H9 (cell line): ENCODE data around the gene ANKS1B. TPM values are rescaled to one million over a fixed set of nuclear protein-coding genes. Genes with fewer than 3 reads are reported as not detected.

Experiments
- DNase-seq: peaks from one replicate; pipeline ENCODE4 v3.0.0-alpha.2; 2017
- H2AFZ ChIP-seq: one replicate; pipeline ENCODE4 v1.6.1; 2013; ENCODE audit warnings: mild to moderate bottlenecking, low read length, control low read depth, moderate library complexity
- H2AK5ac ChIP-seq: 2 replicates; pipeline ENCODE4 v1.6.1; 2013; ENCODE audit warnings: low read length, control low read depth, mixed read lengths; ENCODE audit not compliant: insufficient read length
- H2BK120ac ChIP-seq: one replicate; pipeline ENCODE4 v1.6.1; 2013; ENCODE audit warnings: low read depth, mild to moderate bottlenecking, low read length, control low read depth, inconsistent platforms; ENCODE audit not compliant: poor library complexity, severe bottlenecking
- H2BK12ac ChIP-seq: 2 replicates; pipeline ENCODE4 v1.6.1; 2013; ENCODE audit warnings: low read length, control low read depth, mixed read lengths, low read depth; ENCODE audit not compliant: insufficient read length
- H2BK15ac ChIP-seq: 2 replicates; pipeline ENCODE4 v1.6.1; 2013; ENCODE audit warnings: low read depth, low read length, control low read depth
- H2BK20ac ChIP-seq: one replicate; pipeline ENCODE4 v1.6.1; 2013; ENCODE audit warnings: low read depth, mild to moderate bottlenecking, low read length, control low read depth, inconsistent platforms; ENCODE audit not compliant: poor library complexity, severe bottlenecking
- H2BK5ac ChIP-seq: 2 replicates; pipeline ENCODE4 v1.6.1; 2013; ENCODE audit warnings: low read length, control low read depth, mixed read lengths; ENCODE audit not compliant: insufficient read length
- H3K14ac ChIP-seq: 2 replicates; pipeline ENCODE4 v1.6.1; 2013; ENCODE audit warnings: low read length, control low read depth; ENCODE audit not compliant: insufficient read depth
- H3K18ac ChIP-seq: 2 replicates; pipeline ENCODE4 v1.6.1; 2013; ENCODE audit warnings: low read depth, mild to moderate bottlenecking, mixed read lengths, low read length, control low read depth; ENCODE audit not compliant: insufficient read length
- H3K23ac ChIP-seq: 2 replicates; pipeline ENCODE4 v1.6.1; 2013; ENCODE audit warnings: low read length, control low read depth, mixed read lengths, low read depth; ENCODE audit not compliant: insufficient read length
- H3K23me2 ChIP-seq: 2 replicates; pipeline ENCODE4 v1.6.1; 2013; ENCODE audit warnings: low read depth, mild to moderate bottlenecking, mixed read lengths, low read length, control low read depth; ENCODE audit not compliant: insufficient read length, poor library complexity, severe bottlenecking
- H3K27ac ChIP-seq: 2 replicates; pipeline ENCODE4 v1.5.1; 2013; ENCODE audit warnings: low read length, control low read depth, mixed read lengths, low read depth; ENCODE audit not compliant: insufficient read length
- H3K27me3 ChIP-seq: 2 replicates; pipeline ENCODE4 v1.6.1; 2013; ENCODE audit warnings: low read length, control low read depth, inconsistent platforms; ENCODE audit not compliant: insufficient read depth
- H3K4ac ChIP-seq: 2 replicates; pipeline ENCODE4 v1.6.1; 2013; ENCODE audit warnings: low read depth, mild to moderate bottlenecking, control low read depth, inconsistent platforms, low read length, moderate library complexity
- H3K4me1 ChIP-seq: 2 replicates; pipeline ENCODE4 v1.6.1; 2013; ENCODE audit warnings: low read length, control low read depth, inconsistent platforms; ENCODE audit not compliant: insufficient read depth
- H3K4me2 ChIP-seq: 2 replicates; pipeline ENCODE4 v1.6.1; 2013; ENCODE audit warnings: low read length, control low read depth, mixed read lengths; ENCODE audit not compliant: insufficient read length, insufficient read depth
- H3K56ac ChIP-seq: 2 replicates; pipeline ENCODE4 v1.6.1; 2013; ENCODE audit warnings: low read depth, mild to moderate bottlenecking, mixed read lengths, low read length, control low read depth; ENCODE audit not compliant: insufficient read length
- H3K79me1 ChIP-seq: 2 replicates; pipeline ENCODE4 v1.6.1; 2013; ENCODE audit warnings: low read depth, mild to moderate bottlenecking, moderate library complexity, low read length, control low read depth, inconsistent platforms; ENCODE audit not compliant: insufficient read depth, poor library complexity, severe bottlenecking
- H3K79me2 ChIP-seq: 2 replicates; pipeline ENCODE4 v1.6.1; 2013; ENCODE audit warnings: low read length, control low read depth, inconsistent platforms; ENCODE audit not compliant: insufficient read depth
- H3K9ac ChIP-seq: 2 replicates; pipeline ENCODE4 v1.6.1; 2013; ENCODE audit warnings: low read length, control low read depth, mixed read lengths; ENCODE audit not compliant: insufficient read length; ENCODE audit errors: extremely low read depth
- H3K9me3 ChIP-seq: one replicate; pipeline ENCODE4 v1.6.1; 2013; ENCODE audit warnings: low read depth, low read length, inconsistent platforms; ENCODE audit not compliant: control insufficient read depth
- H3T11ph ChIP-seq: one replicate; pipeline ENCODE4 v1.6.1; 2013; ENCODE audit warnings: mild to moderate bottlenecking, low read length, control low read depth, inconsistent platforms
- H4K20me1 ChIP-seq: one replicate; pipeline ENCODE4 v1.6.1; 2013; ENCODE audit not compliant: control insufficient read depth, insufficient read length, insufficient read depth
- H4K5ac ChIP-seq: 2 replicates; pipeline ENCODE4 v1.6.1; 2013; ENCODE audit warnings: low read depth, mild to moderate bottlenecking, mixed read lengths, low read length, control low read depth; ENCODE audit not compliant: insufficient read length
- H4K8ac ChIP-seq: replicated peaks from 2 replicates; pipeline ENCODE4 v1.6.1; 2013; ENCODE audit warnings: low read length, control low read depth, mixed read lengths, low read depth; ENCODE audit not compliant: insufficient read length
- H4K91ac ChIP-seq: 2 replicates; pipeline ENCODE4 v1.6.1; 2013; ENCODE audit warnings: low read depth, mild to moderate bottlenecking, moderate library complexity, mixed read lengths, low read length, control low read depth; ENCODE audit not compliant: insufficient read length
- H3K27ac Mint-ChIP-seq, 3 experiments: 2 replicates in 2 of 3; 3 replicates in 1 of 3; pipeline ENCODE4 v1.8.0; 2020 to 2021; ENCODE audit warnings: mixed read lengths in 3 of 3, mild to moderate bottlenecking in 1 of 3, moderate library complexity in 1 of 3
- H3K27me3 Mint-ChIP-seq: 2 replicates; pipeline ENCODE4 v1.8.0; 2021; ENCODE audit warnings: low read depth, mild to moderate bottlenecking, moderate library complexity, mixed read lengths
- H3K36me3 Mint-ChIP-seq, 3 experiments: 2 replicates in 2 of 3; 3 replicates in 1 of 3; pipeline ENCODE4 v1.8.0; 2020 to 2021; ENCODE audit warnings: low read depth in 3 of 3, mixed read lengths in 3 of 3; ENCODE audit not compliant: insufficient read depth in 1 of 3
- H3K4me1 Mint-ChIP-seq, 2 experiments: 2 replicates each; pipeline ENCODE4 v1.8.0; 2020; ENCODE audit warnings: mixed read lengths in 2 of 2
- H3K4me3 Mint-ChIP-seq, 2 experiments: 2 replicates in 1 of 2; 3 replicates in 1 of 2; pipeline ENCODE4 v1.8.0; 2020 to 2021; ENCODE audit warnings: mild to moderate bottlenecking in 2 of 2, mixed read lengths in 2 of 2, moderate library complexity in 1 of 2
- H3K9me3 Mint-ChIP-seq, 2 experiments: 2 replicates in 1 of 2; 3 replicates in 1 of 2; pipeline ENCODE4 v1.8.0; 2020; ENCODE audit warnings: mild to moderate bottlenecking in 2 of 2, mixed read lengths in 2 of 2, moderate library complexity in 1 of 2
- WGBS: extraction: QIAGEN DNeasy Blood & Tissue Kit; methylation state at CpG from one replicate; pipeline ENCODE4 v1.1.7; 2013; ENCODE audit warnings: missing lambda C conversion rate, low lambda C conversion rate, mixed read lengths; ENCODE audit not compliant: insufficient read length; ENCODE audit errors: extremely low coverage; 5-methylcytosine and 5-hydroxymethylcytosine counted together
- total RNA-seq: library from RNA; stranded (reverse); gene quantifications from 2 replicates; pipeline ENCODE4 v1.2.1, GENCODE V29; 2021
- TF ChIP-seq, protein P1 (sequence below): fragments of 200-600 bp; sonication (generic); conservative IDR thresholded peaks from 3 replicates; pipeline ENCODE4 v1.8.0; 2021; ENCODE audit warnings: antibody characterized with exemption, mild to moderate bottlenecking

ANKS1B gene
- total RNA-seq, 1 experiment from 2014 or later: 4.1 TPM

DNA sequence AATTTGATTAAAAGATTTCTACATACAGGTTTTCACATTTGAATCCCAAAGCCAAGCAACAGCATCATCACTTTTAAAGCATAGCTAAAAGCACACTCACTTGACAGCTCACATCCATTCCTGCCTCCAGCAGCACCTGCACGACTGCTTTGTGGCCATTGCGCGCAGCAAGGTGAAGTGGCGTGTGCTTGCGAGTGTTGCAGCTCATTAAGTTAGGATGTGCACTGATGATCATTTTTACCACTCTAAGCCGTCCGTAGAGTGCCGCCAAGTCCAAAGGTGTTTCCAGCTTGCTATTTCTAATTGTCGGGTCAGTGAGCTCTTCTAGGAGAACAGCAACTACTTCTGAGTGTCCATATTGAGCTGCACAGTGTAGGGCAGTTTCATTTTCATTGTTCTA is 178.4 kb downstream of the ANKS1B start:
- Histone ChIP-seq H3K56ac (no peak overlapping the region), H3K79me2 (no peaks in the 10 kb centered on the region), H3K4me1 (no peaks in the 10 kb centered on the region; the same call in 1 of the 2 replicates), H4K5ac (no peak overlapping the region), H4K20me1 (no peaks in the 10 kb centered on the region), H3K4me2 (no peak overlapping the region), H3K18ac (no peak overlapping the region), H2BK5ac (no peak overlapping the region), H3T11ph (no peak overlapping the region), H3K27me3 (no peaks in the 10 kb centered on the region), H3K9me3 (no peaks in the 10 kb centered on the region), H4K91ac (no peak overlapping the region), H2AK5ac (no peak overlapping the region), H2BK120ac (no peak overlapping the region), H2AFZ (no peak overlapping the region), H3K23me2 (no peaks in the 10 kb centered on the region), H3K27ac (no peak overlapping the region), H2BK15ac (no peak overlapping the region), H3K23ac (no peak overlapping the region), H3K79me1 (no peaks in the 10 kb centered on the region), H3K9ac (no peak overlapping the region), H4K8ac (no peak overlapping the region), H2BK20ac (peak overlapping the region; percentile 83), H3K14ac (no peak overlapping the region), H3K4ac (no peak overlapping the region), H2BK12ac (no peak overlapping the region)
- Mint-ChIP-seq H3K4me3 (no peak overlapping the region), H3K9me3 (no peaks in the 10 kb centered on the region), H3K4me1 (no peaks in the 10 kb centered on the region), H3K27ac (no peak overlapping the region), H3K36me3 (no peaks in the 10 kb centered on the region), H3K27me3 (no peaks in the 10 kb centered on the region)
- no peak for DNase-seq
- WGBS: no CpG with 5 or more reads among the region's 9 CpGs
- TF ChIP-seq, protein P1, sequence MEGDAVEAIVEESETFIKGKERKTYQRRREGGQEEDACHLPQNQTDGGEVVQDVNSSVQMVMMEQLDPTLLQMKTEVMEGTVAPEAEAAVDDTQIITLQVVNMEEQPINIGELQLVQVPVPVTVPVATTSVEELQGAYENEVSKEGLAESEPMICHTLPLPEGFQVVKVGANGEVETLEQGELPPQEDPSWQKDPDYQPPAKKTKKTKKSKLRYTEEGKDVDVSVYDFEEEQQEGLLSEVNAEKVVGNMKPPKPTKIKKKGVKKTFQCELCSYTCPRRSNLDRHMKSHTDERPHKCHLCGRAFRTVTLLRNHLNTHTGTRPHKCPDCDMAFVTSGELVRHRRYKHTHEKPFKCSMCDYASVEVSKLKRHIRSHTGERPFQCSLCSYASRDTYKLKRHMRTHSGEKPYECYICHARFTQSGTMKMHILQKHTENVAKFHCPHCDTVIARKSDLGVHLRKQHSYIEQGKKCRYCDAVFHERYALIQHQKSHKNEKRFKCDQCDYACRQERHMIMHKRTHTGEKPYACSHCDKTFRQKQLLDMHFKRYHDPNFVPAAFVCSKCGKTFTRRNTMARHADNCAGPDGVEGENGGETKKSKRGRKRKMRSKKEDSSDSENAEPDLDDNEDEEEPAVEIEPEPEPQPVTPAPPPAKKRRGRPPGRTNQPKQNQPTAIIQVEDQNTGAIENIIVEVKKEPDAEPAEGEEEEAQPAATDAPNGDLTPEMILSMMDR: no peak
